ENCODE data around the gene DPT. TPM values are rescaled to one million over a fixed set of nuclear protein-coding genes. Genes with fewer than 3 reads are reported as not detected.

Gene DPT
- total RNA-seq, 6 donors from 2014 or later: 11.5 to 22.4 (median 12.3) TPM; not detected in 1

DNA sequence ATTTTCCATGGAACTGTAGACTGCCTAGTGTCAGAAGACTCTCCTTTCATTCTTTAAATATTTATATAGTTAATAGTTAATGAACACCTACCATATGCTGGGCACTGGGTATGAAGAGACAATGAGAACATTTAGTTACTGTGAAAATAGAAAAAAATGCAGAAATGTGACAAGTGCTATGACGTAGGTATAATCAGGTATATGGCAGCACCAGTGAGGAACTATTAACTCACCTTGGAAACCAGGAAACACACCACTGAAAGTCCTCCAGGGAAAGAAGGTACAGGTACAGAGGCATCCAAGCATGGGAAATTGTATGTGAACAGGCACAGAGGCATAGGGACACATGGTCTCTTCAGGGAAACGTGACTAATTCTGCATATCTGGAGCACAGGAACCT, 42.3 kb downstream of the DPT start:
- Histone ChIP-seq H3K4me1 (no peaks in the 10 kb centered on the region), H3K27ac (no peak overlapping the region), H3K4me3 (no peak overlapping the region), H3K9me3 (no peaks in the 10 kb centered on the region), H3K27me3 (no peaks in the 10 kb centered on the region), H3K36me3 (no peaks in the 10 kb centered on the region)
- 86 to 88% methylated on average over 2 of the region's 2 CpGs for WGBS, 2 donors
- no peak for ATAC-seq (ENCODE audit: low FRiP score in 2 of 2)
- no peak for DNase-seq
- TF ChIP-seq POLR2AphosphoS5 (IDR thresholded peaks at IDR 0.05) (no peak), EP300 (IDR thresholded peaks at IDR 0.05) (no peak), POLR2A (IDR thresholded peaks at IDR 0.05) (no peak)
- TF ChIP-seq, protein P1, sequence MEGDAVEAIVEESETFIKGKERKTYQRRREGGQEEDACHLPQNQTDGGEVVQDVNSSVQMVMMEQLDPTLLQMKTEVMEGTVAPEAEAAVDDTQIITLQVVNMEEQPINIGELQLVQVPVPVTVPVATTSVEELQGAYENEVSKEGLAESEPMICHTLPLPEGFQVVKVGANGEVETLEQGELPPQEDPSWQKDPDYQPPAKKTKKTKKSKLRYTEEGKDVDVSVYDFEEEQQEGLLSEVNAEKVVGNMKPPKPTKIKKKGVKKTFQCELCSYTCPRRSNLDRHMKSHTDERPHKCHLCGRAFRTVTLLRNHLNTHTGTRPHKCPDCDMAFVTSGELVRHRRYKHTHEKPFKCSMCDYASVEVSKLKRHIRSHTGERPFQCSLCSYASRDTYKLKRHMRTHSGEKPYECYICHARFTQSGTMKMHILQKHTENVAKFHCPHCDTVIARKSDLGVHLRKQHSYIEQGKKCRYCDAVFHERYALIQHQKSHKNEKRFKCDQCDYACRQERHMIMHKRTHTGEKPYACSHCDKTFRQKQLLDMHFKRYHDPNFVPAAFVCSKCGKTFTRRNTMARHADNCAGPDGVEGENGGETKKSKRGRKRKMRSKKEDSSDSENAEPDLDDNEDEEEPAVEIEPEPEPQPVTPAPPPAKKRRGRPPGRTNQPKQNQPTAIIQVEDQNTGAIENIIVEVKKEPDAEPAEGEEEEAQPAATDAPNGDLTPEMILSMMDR (IDR thresholded peaks at IDR 0.05): no peak

GRCh38 chr1:168683871-168684270, 45.1 kb downstream of the DPT start:
- H3K27ac ChIP-seq: no peak overlapping the region
- 100% methylated on average over 1 of the region's 1 CpG; no CpG with 5 or more reads in 1 of the 2 donors for WGBS, 2 donors
- no peaks in the 10 kb centered on the region for H3K9me3 ChIP-seq
- TF ChIP-seq, protein P1 (IDR thresholded peaks at IDR 0.05): no peak
- TF ChIP-seq EP300 (IDR thresholded peaks at IDR 0.05): no peak
- no peak for TF ChIP-seq POLR2A (IDR thresholded peaks at IDR 0.05)
- no peak for TF ChIP-seq POLR2AphosphoS5 (IDR thresholded peaks at IDR 0.05)
- no peaks in the 10 kb centered on the region for H3K4me1 ChIP-seq
- no peak overlapping the region for H3K4me3 ChIP-seq
- DNase-seq (no peak), ATAC-seq (ENCODE audit: low FRiP score in 2 of 2) (no peak)
- H3K36me3 ChIP-seq: no peaks in the 10 kb centered on the region
- no peaks in the 10 kb centered on the region for H3K27me3 ChIP-seq

DNA sequence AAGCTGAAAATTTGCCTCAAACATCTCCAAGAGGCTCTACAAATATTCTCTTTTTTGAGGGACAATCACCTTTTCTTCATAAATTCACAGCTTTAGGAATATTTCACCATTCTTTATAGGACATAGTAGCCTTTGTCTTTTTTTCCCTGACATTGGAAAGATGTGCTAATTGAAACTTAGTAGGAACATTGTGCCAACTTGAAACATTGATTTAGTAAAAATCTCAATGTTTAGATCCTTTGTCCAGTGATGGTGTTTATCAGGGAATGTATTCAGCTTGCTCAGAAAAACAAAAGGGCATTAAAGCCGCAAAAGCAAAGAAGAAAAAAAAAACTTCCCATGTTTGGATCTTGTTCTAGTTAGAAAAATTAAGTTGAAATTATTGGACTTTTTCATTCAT, 52.1 kb downstream of the DPT start:
- no peak overlapping the region for H3K27ac ChIP-seq
- DNase-seq: no peak
- no peak overlapping the region for H3K4me3 ChIP-seq
- H3K27me3 ChIP-seq: no peaks in the 10 kb centered on the region
- no peak for ATAC-seq (ENCODE audit: low FRiP score in 2 of 2)
- no peaks in the 10 kb centered on the region for H3K36me3 ChIP-seq
- TF ChIP-seq POLR2A (IDR thresholded peaks at IDR 0.05): no peak
- TF ChIP-seq EP300 (IDR thresholded peaks at IDR 0.05): no peak
- TF ChIP-seq, protein P1 (IDR thresholded peaks at IDR 0.05): no peak
- TF ChIP-seq POLR2AphosphoS5 (IDR thresholded peaks at IDR 0.05): no peak
- WGBS, 2 donors: 85 to 100% methylated on average over 1 of the region's 1 CpG
- H3K4me1 ChIP-seq: no peaks in the 10 kb centered on the region
- H3K9me3 ChIP-seq: no peaks in the 10 kb centered on the region

DNA sequence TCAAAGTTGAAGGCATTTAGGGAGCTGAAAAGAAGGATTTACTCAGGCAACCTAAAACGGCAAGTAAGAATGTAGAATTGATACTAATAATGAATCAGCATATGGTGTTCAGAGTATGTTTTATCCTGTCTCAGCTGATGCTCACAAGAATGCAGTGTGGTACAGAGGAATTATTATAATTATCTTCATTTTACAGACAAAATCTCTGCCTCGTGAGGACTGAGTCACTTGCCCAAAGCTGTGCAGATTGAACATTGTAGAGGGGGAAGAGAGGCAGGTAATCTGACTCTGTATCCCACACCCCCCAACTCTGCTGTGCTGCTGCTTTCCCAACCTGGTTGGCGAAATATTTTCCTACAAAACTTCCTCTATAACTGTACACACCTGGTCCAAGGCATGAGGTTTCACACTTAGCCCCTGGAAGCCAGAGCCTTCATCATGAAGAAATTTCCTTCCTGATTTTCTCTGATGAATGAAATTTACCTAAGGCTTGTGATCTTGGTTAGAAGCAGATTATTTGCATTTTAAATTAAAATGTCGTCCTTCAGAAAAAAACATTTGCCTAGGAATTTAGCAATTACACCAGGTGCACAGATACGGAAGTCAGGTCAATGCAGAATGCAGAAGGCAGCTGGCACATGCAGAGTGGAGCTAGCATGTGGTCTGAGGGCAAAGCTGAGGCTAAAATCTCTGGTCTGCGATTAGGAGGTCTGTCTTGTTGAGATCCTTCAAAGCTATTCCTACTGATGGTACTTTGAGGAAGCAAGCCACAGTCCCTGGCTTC, 52.8 kb downstream of the DPT start:
- Histone ChIP-seq H3K9me3 (no peaks in the 10 kb centered on the region), H3K27me3 (no peaks in the 10 kb centered on the region), H3K27ac (no peak overlapping the region), H3K4me3 (no peak overlapping the region), H3K36me3 (no peaks in the 10 kb centered on the region), H3K4me1 (no peaks in the 10 kb centered on the region)
- TF ChIP-seq POLR2AphosphoS5 (IDR thresholded peaks at IDR 0.05) (no peak), POLR2A (IDR thresholded peaks at IDR 0.05) (no peak), EP300 (IDR thresholded peaks at IDR 0.05) (no peak)
- TF ChIP-seq, protein P1 (IDR thresholded peaks at IDR 0.05): no peak
- DNase-seq (no peak), ATAC-seq (ENCODE audit: low FRiP score in 2 of 2) (no peak)
- 82 to 85% methylated on average over 6 of the region's 6 CpGs for WGBS, 2 donors

Data from upper lobe of left lung (tissue), 6 donors.